UCSD-AML1 (cell line): ENCODE measurements around the gene ADGRG4.

Experiments
- DNase-seq: peaks from one replicate; lab custom pipeline; 2025; ENCODE audit not compliant: unreplicated experiment; lab: John Stamatoyannopoulos, UW

ADGRG4 gene

GRCh38 chrX:136292656-136293055 lies 8.1 kb upstream of the ADGRG4 start:
- DNase-seq, result no peak

DNA sequence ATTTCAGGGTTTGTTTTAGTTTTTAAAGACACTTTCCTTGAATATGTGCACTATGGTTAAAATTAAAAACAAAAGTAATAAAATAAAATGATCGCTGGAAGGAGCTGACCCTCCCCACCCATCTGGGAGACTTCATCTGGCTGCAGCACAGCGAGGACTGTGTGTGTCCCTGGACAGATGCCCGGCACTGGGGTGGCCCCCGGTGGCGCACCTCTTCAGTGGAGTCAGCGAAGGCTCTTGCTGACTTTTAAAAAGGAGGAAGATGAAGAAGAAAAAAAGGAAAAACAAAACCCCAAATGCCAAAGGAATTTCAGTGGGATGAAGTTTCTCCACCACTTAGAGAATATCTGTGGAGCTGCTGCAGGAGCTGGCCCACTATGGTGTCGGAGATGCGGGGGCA lies 5.4 kb upstream of the ADGRG4 start:
- DNase-seq, result no peak

- DNase-seq, result no peak
Measured at GRCh38 chrX:136303041-136303440, 2.3 kb downstream of the ADGRG4 start.

- DNase-seq, result no peak
Measured at GRCh38 chrX:136304493-136304892, 3.7 kb downstream of the ADGRG4 start.

- DNase-seq, result no peak
Measured at GRCh38 chrX:136306182-136306581, 5.4 kb downstream of the ADGRG4 start.

- no peak for DNase-seq
Measured at GRCh38 chrX:136307471-136307870, 6.7 kb downstream of the ADGRG4 start.

GRCh38 chrX:136310411-136310810 lies 9.6 kb downstream of the ADGRG4 start:
- DNase-seq, result no peak

GRCh38 chrX:136318156-136318555 lies 17.4 kb downstream of the ADGRG4 start:
- no peak for DNase-seq

- no peak for DNase-seq
Measured at GRCh38 chrX:136318895-136319597, 18.3 kb downstream of the ADGRG4 start.

DNA sequence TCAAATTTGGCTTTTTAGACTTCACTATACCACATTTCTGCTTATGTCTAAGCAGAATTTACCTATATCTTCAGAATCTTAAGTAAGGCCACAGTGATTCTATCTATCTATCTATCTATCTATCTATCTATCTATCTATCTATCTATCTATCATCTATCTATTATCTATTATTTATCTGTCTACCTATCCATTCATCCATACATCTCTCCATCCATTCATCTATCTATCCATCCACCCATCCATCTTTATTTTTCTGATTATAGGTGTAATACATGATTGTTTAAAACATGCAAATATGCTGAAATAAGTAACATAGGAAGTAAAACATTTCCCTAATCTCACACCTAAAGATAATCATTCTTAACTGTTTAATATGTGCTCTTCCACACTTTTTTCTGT lies 18.8 kb downstream of the ADGRG4 start:
- DNase-seq, result no peak

DNA sequence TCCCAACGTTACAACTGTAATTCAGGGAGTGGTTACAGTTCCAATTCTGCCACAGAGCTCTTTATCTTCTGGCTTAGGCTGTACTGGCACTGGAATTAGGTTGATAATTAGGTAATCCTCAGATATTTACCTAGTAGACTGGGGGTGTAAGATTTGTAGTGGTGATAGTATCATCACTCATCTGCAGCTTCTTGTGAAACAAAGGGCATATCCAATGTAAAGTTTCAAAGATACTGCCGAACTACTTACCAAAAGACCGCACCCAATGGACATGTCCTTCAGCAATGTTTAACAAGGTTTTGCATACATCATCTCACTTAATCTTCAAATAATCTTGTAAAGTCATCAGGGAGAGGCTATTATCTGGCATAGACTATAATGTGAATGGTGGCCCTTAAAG lies 20.8 kb downstream of the ADGRG4 start:
- DNase-seq, result no peak

DNA sequence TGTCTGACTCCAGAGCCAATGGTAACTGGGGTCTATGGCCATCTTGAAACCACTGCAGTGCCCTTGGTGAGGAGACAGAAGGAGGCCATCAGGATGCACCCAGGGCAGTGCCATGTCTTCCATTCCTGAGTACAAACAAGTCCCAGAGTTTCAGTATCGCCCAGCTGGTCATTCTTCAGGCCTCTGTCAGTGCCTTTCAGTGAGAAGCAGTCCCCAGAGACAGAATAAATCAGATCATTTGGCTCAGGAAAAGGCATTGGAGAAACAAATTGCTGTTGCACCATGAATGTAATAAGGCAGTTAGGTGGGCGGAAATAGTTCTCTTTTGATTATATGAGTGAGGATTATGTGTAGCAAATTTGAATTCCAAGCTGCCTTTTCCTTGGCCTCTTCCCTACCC lies 21.3 kb downstream of the ADGRG4 start:
- no peak for DNase-seq

GRCh38 chrX:136325377-136325776 lies 24.6 kb downstream of the ADGRG4 start:
- no peak for DNase-seq

GRCh38 chrX:136328933-136329332 lies 28.2 kb downstream of the ADGRG4 start:
- no peak for DNase-seq

GRCh38 chrX:136336623-136337022 lies 35.9 kb downstream of the ADGRG4 start:
- no peak for DNase-seq

- DNase-seq, result no peak
Measured at GRCh38 chrX:136339702-136340101, 38.9 kb downstream of the ADGRG4 start.

- no peak for DNase-seq
Measured at GRCh38 chrX:136344320-136344719, 43.6 kb downstream of the ADGRG4 start.

- DNase-seq, result no peak
Measured at GRCh38 chrX:136346506-136346905, 45.7 kb downstream of the ADGRG4 start.

DNA sequence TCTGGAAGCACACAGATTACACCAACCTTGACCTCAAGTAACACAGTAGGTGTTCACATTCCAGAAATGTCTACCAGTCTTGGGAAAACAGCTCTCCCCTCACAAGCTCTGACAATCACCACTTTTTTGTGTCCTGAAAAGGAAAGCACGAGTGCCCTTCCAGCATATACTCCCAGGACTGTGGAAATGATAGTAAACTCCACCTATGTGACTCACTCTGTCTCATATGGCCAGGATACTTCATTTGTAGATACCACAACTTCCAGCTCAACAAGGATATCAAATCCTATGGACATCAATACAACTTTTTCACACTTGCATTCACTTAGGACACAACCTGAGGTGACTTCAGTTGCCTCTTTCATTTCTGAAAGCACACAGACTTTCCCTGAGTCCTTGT lies 46.9 kb downstream of the ADGRG4 start:
- DNase-seq, result no peak

GRCh38 chrX:136353526-136354093 lies 52.8 kb downstream of the ADGRG4 start:
- no peak for DNase-seq

DNA sequence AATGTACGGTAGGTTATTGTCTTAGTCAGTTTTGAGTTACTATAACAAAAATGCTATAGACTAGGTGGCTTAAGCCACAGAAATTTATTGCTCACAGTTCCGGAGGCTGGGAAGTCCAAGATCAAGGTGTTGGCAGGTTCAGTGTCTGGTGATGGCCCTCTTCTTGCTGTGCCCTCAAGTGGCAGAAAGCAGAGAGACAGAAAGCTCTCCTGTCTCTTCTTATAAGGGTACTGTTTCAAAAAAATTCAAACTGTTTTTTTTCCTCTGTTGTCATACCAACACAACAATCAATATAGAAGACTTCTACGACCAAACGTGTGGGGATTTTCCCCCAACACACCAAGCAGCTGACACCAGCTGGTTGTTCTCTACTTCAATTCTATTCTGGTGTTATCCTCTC lies 53.4 kb downstream of the ADGRG4 start:
- DNase-seq, result no peak

DNA sequence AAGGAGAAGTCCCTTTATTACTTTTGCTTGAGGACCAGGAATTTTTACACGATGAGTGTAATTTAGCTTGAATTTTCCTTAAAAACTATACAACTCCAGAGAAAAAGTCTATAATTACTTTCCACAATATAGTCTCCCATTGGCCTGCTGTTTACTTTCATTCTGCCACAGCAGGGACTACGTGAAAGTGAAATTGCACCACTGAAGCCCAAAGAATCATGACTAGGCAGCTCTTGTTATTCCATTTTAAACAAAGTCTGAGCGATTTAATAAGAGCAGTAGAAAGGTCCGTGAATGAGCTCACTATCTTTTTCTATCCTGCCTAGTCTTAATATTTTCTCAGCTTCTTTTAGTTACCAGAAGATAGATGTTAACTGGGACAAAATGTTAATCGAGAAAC lies 68.6 kb downstream of the ADGRG4 start:
- DNase-seq, result no peak

DNA sequence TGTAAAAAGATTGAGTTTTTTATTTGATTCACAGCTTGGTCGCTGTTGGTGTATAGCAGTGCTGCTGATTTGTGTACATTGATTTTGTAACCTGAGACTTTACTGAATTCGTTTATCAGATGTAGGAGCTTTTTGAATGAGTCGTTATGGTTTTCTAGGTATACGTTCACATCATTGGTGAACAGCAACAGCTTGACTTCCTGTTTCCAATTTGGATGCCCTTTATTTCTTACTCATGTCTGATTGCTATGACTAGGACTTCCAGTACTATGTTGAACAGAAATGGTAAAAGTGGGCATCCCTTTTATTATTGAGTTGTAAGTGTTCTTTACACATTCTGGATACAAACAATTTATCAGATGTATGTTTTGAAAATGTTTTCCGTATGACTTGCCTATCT lies 76.0 kb downstream of the ADGRG4 start:
- DNase-seq, result no peak
